Middle frontal gyrus (tissue), 1 donor: Measurements from ENCODE around the gene EMC9.
"Not testable (repeated sequence)": the region's sequence is repeated elsewhere in the genome, so short reads cannot be mapped to it uniquely, and the experiment has no call there.

ENCODE experiments used
- DNase-seq: peaks from one replicate; pipeline ENCODE4 v3.0.0-alpha.2; 2015; ENCODE audit warnings: low spot score; ENCODE audit errors: extremely low spot score

Gene EMC9

GRCh38 chr14:24110523-24110922 is 30.9 kb downstream of the EMC9 start:
- DNase-seq, result no peak

- DNase-seq, result no peak
Measured at GRCh38 chr14:24110060-24110459, 31.3 kb downstream of the EMC9 start.

DNA sequence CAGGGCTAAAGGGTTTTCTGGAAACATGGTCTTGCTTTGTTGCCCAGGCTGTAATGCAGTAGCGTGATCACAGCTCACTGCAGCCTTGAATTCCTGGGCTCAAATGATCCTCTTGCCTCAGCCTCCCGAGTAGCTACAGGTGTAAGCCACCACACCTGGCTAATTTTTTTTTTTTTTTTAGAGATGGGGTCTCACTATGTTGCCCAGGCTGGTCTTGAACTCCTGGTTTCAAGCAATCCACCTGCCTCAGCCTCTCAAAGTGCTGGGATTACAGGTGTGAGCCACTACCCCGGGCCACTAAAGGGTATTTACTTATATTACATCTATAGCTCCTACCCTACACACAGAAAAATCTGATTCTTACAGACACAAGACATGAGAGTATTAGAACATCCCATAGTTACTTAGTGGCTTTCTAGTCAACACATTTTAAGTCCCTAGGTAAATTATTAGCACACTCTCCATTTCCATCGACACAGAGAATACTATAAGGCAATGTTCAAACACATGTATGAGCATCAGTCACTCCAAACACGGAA is 33.0 kb downstream of the EMC9 start:
- no peak for DNase-seq

- DNase-seq, result no peak
Measured at GRCh38 chr14:24106672-24107271, 34.6 kb downstream of the EMC9 start.

- DNase-seq, result not testable (repeated sequence)
Measured at GRCh38 chr14:24105609-24106239, 35.7 kb downstream of the EMC9 start.

GRCh38 chr14:24103451-24103850 is 37.9 kb downstream of the EMC9 start:
- no peak for DNase-seq

DNA sequence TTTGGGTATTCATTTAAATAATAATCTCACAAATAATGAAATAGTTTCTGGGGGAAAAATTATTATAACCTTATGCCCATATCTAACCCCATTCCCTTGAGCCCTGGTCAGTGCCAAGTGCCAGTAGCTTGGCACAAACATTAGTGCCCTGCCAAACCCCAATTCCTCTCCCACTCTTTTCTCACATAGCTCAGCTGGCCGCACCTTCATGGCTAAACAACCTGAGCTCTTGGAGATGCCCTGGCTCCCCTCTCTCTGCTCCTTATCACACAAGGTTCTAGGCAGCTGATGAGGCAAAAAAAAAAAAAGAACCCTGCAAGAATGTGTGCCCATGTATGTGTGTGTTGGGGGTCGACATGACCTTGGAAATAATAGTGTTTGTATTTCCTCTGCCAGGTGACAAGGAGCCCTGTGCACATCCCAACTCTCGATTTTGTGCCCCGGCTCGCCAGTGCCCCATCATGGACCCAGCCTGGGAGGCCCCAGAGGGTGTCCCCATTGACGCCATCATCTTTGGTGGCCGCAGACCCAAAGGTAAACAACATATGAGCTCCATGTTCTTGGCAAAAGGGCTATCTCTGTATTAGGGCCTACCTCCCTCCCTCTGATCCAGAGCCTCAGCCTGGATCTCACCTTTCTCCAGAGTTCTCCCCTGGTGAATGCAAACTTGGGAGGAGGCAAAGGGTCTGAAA is 38.9 kb downstream of the EMC9 start:
- no peak for DNase-seq

- no peak for DNase-seq
Measured at GRCh38 chr14:24100982-24101494, 40.4 kb downstream of the EMC9 start.

DNA sequence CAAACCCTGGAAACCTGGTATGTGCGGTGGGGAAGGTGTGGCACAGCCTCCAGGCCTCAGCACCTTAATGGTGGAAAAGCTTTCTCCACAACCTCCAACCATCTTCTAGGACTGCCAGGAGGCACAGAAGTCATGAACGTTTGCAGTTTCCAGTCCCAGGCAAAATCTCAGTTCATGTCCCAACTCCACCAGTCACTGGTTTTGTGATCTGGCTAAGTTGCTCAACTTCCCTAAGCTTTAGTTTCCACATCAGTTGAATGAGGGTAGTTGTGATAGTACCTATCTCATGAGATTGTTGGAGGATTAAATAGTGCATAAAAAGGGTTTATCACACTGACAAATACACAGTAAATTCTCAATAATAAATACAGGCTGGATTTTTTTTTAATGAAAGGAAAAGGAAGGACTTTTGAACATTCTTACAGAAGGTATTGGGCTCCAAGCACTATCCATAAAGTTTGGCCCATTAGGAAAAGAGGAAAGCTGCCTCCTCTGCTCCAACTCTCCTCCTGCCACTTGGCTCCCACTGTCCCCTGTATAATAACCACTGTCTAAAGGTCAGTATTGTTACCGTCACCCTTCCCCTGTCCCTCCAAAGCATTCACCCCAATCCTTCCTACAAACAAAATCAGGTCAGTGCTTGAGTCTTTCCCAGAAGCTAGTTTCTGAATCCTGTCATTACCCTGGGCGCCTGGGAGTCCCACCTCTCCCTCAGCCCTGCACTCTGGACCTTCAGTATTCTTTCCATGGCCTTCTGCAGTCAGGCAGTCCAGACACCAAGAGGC is 41.0 kb downstream of the EMC9 start:
- no peak for DNase-seq

DNA sequence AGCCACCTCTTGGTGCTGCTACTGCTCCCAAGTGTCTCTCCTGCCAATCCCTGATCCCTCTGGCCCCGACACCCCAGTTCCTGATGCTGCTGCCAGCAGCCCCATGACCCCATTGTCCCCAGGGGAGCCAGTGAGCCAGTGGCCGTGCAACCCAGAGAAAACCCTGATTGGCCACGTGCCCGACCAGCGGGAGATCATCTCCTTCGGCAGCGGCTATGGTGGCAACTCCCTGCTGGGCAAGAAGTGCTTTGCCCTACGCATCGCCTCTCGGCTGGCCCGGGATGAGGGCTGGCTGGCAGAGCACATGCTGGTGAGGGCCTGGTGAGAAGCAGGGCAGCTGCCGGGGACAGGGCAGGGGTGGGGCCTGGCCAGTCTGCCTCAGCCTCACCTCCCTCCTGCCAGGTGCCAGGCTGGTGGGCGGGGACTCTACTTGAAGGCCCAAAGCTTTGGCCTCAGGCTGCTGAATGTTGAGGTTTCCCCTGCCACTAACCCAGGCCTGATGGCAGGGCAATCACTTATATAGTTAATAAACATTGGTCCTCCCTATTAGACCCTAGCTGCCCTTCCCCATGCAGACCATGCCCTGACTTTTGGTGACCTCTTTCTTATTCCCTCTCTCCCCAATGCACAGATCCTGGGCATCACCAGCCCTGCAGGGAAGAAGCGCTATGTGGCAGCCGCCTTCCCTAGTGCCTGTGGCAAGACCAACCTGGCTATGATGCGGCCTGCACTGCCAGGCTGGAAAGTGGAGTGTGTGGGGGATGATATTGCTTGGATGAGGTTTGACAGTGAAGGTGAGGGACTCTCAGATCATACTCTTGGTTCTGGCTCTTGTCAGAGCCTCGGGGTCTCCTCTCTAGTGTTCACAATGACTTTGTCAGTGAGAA is 42.2 kb downstream of the EMC9 start:
- no peak for DNase-seq

DNA sequence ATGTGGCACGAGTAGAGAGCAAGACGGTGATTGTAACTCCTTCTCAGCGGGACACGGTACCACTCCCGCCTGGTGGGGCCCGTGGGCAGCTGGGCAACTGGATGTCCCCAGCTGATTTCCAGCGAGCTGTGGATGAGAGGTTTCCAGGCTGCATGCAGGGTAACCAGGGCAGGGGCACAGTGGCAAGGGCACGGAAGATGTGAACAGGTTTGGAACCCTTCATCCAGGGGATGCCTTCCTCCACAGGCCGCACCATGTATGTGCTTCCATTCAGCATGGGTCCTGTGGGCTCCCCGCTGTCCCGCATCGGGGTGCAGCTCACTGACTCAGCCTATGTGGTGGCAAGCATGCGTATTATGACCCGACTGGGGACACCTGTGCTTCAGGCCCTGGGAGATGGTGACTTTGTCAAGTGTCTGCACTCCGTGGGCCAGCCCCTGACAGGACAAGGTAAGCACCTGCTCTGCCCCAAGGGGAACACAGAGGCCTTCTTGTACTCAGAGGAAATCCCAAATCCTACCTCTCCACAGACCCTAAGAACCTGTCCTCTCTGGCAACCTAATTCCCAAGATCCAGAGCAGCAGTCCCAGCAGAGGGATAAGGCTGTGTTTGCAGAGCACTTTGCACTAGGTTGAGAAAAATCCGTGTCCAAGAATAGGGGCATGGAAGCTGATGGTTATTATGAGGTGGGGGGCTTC is 43.0 kb downstream of the EMC9 start:
- DNase-seq, result no peak

GRCh38 chr14:24096545-24097181 is 44.7 kb downstream of the EMC9 start:
- DNase-seq, result no peak

DNA sequence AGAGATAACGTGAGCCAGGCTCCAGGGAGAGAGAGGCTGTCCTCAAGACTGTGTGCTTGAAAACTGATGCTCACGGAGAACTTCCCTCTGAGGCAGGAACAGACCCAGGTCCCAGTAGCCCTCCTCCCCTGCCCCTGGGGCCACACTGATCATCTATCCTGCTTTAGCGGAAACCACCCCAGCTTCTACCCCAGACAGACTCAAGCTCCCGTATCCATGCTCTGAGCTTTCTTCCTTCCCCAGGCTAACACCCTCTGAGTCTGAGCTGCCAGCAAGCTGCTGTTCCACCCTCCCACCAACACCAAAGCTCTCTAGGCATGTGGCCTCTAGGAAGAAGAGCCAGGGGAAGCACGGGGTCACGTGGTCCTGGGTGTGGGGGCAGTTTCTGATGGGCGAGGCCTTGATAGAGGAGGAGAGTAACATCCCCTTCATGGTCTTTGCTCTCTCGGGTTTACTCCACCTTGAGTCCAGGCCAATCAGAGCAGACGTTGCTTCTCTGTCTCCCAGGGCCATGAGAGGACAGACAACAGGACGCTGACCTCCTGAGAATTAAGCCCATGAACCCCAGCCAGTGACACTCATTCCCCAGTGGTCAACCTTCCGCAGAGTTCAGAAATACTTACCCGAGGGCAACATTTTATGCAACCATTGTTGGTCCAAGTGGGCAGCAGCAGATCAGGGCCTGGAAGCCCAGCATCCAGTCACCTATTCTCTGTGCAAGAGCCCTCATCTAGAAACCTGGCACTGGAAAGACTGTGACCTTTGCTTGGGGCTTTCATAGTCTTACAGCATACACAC is 45.9 kb downstream of the EMC9 start:
- no peak for DNase-seq

- no peak for DNase-seq
Measured at GRCh38 chr14:24094841-24095270, 46.5 kb downstream of the EMC9 start.

DNA sequence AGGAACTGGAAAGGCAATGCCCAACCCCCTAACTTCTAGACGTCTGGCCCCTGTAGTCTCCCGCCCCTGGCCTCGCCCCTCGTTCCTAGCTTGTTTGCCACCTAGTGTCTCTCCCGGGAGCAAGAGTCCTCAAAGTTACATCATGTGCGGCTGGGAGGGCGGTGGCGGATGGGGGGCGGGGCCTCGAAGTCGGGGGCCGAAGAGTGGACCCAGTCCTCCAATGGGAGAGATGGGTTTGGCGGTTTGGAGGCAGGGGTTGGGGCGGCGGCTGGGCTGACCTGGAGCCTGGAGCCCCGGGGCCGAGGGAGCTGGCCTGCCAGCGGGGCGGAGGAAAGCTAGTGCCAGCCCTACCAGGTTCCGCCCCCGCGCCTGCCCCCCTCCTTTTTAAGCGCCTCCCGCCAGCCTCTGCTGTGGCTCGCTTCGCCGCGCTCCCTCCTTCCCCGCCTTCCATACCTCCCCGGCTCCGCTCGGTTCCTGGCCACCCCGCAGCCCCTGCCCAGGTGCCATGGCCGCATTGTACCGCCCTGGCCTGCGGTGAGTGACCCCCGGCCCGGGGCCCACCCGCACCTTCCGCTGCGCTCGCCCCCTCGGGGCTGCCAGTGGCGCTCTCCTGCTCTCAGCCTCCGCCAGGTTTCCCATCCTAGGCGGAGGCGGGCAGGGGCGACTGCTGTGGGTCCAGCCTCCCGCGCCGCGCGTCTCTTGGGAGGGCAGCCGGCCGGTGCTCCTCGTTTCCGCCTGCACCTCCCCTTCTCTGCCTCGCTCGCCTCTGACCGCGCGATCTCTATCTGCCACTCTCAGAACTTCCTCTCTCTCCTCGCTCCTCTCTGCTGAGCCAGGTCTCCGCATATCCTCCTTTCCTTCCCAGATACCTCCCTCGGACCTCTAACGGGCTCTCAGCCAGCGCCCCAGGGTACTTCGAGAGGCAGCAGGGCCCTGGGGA is 47.2 kb downstream of the EMC9 start, which contains the start of gene PCK2:
PCK2 (plus strand) TSS at position 411 of the 940 bp plus-strand sequence; CDS start at position 506, 95 bp downstream.
- no peak for DNase-seq

DNA sequence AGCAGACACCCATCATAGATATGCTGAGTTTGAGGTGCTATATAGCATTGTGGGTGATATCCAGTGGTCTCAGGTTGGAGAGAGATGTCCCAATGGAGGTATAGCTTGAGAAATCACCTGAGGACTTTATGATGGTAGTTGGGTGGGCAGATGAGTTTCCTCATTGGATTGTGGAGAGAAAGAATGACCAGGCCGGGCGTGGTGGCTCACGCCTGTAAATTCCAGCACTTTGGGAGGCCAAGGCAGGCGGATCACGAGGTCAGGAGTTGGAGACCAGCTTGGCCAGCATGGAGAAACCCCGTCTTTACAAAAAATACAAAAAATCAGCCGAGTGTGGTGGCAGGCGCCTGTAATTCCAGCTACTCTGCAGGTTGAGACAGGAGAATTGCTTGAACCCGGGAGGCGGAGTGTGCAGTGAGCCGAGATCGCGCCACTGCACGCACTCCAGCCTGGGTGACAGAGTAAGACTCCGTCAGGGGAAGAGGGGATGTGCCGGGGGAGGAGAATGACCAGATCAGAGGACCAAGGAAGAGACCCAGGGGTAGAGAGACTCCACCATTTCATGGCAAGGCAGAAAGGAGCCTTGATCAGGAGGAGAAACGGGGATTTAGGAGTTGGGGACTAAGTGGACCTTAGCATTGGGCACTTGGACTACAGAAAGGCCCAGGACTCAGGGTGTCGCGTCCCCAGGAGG is 48.0 kb downstream of the EMC9 start:
- DNase-seq, result no peak
